HepG2 (cell line): Measurements from ENCODE around the gene JPT1. TPM values are rescaled to one million over a fixed set of nuclear protein-coding genes. Genes with fewer than 3 reads are reported as not detected.
A peak's percentile ranks its signal among the peaks of the same experiment; 100 is the strongest.

Experiments
- ATF5 ChIP-seq: sonication (generic); formaldehyde crosslinking; IDR thresholded peaks from 2 replicates; pipeline ENCODE4 v1.4.0; 2020; ENCODE audit warnings: mild to moderate bottlenecking, low read depth, missing genetic modification reagents
- CAMTA2 ChIP-seq: sonication (generic); formaldehyde crosslinking; IDR thresholded peaks from 2 replicates; pipeline ENCODE4 v1.4.0; 2020; ENCODE audit warnings: mild to moderate bottlenecking, missing genetic modification reagents, borderline replicate concordance
- HHEX ChIP-seq: IDR thresholded peaks from 2 replicates; pipeline ENCODE4 v1.6.1; 2016; ENCODE audit warnings: control low read depth
- HMGA1 ChIP-seq: sonication (generic); formaldehyde crosslinking; conservative IDR thresholded peaks from 2 replicates; pipeline ENCODE4 v1.4.0; 2020; ENCODE audit warnings: missing genetic modification reagents
- MED13 ChIP-seq: sonication (generic); formaldehyde crosslinking; IDR thresholded peaks from 2 replicates; pipeline ENCODE4 v1.5.0; 2020; ENCODE audit warnings: missing genetic modification reagents
- MEF2D ChIP-seq: sonication (generic); formaldehyde crosslinking; IDR thresholded peaks from 2 replicates; pipeline ENCODE4 v1.5.1; 2020; ENCODE audit warnings: mild to moderate bottlenecking, missing genetic modification reagents
- NKX3-1 ChIP-seq: sonication (generic); formaldehyde crosslinking; IDR thresholded peaks from 2 replicates; pipeline ENCODE4 v1.5.0; 2020; ENCODE audit warnings: missing genetic modification reagents
- NONO ChIP-seq, 2 experiments: fragments of 450-650 bp in 1 of 2; sonication (generic) in 1 of 2; formaldehyde crosslinking in 1 of 2; IDR thresholded peaks in 1 of 2; conservative IDR thresholded peaks in 1 of 2; 2 replicates each; pipeline versions ENCODE4 v1.6.1 to v1.8.0; 2017 to 2022; ENCODE audit warnings: mild to moderate bottlenecking in 1 of 2, missing genetic modification reagents in 1 of 2, moderate library complexity in 1 of 2
- PAXIP1 ChIP-seq: sonication (generic); formaldehyde crosslinking; conservative IDR thresholded peaks from 2 replicates; pipeline ENCODE4 v1.4.0; 2020; ENCODE audit warnings: mild to moderate bottlenecking, missing genetic modification reagents, moderate library complexity
- POLR2G ChIP-seq: fragments of 200-400 bp; formaldehyde crosslinking; IDR thresholded peaks from 2 replicates; pipeline ENCODE4 v1.6.1; 2018; ENCODE audit warnings: mild to moderate bottlenecking, low read depth, low read length, moderate library complexity
- SNAPC5 ChIP-seq: sonication (generic); formaldehyde crosslinking; IDR thresholded peaks from 2 replicates; pipeline ENCODE4 v1.8.1; 2023; ENCODE audit warnings: mild to moderate bottlenecking, missing genetic modification reagents, borderline replicate concordance
- SP2 ChIP-seq: sonication (generic); formaldehyde crosslinking; IDR thresholded peaks from 2 replicates; pipeline ENCODE4 v1.5.1; 2020; ENCODE audit warnings: mild to moderate bottlenecking, missing genetic modification reagents
- SP4 ChIP-seq: sonication (generic); formaldehyde crosslinking; IDR thresholded peaks from 2 replicates; pipeline ENCODE4 v1.8.1; 2023; ENCODE audit warnings: mild to moderate bottlenecking, missing genetic modification reagents
- ZEB1 ChIP-seq: IDR thresholded peaks from 2 replicates; pipeline ENCODE4 v1.6.1; 2012; ENCODE audit warnings: mild to moderate bottlenecking, low read depth, inconsistent platforms; ENCODE audit not compliant: insufficient replicate concordance
- ZNF18 ChIP-seq: sonication (generic); formaldehyde crosslinking; IDR thresholded peaks from 2 replicates; pipeline ENCODE4 v1.8.0; 2022; ENCODE audit warnings: mild to moderate bottlenecking, missing genetic modification reagents; ENCODE audit not compliant: insufficient replicate concordance
- ZNF530 ChIP-seq: sonication (generic); formaldehyde crosslinking; IDR thresholded peaks from 2 replicates; pipeline ENCODE4 v1.5.0; 2020; ENCODE audit warnings: low read depth, mild to moderate bottlenecking, missing genetic modification reagents
- ZNF543 ChIP-seq: sonication (generic); formaldehyde crosslinking; IDR thresholded peaks from 2 replicates; pipeline ENCODE4 v1.4.0; 2020; ENCODE audit warnings: mild to moderate bottlenecking, missing genetic modification reagents
- ZNF597 ChIP-seq: sonication (generic); formaldehyde crosslinking; IDR thresholded peaks from 2 replicates; pipeline ENCODE4 v1.5.0; 2020; ENCODE audit warnings: missing genetic modification reagents
- ZNF614 ChIP-seq: IDR thresholded peaks from 2 replicates; pipeline ENCODE4 v1.6.1; 2018; ENCODE audit warnings: missing biosample characterization, missing genetic modification reagents, inconsistent platforms, borderline replicate concordance
- ZNF674 ChIP-seq: sonication (generic); formaldehyde crosslinking; IDR thresholded peaks from 2 replicates; pipeline ENCODE4 v1.5.0; 2020; ENCODE audit warnings: low read depth, mild to moderate bottlenecking, missing genetic modification reagents
- ZNF839 ChIP-seq: sonication (generic); formaldehyde crosslinking; IDR thresholded peaks from 2 replicates; pipeline ENCODE4 v1.4.0; 2020; ENCODE audit warnings: missing genetic modification reagents, mild to moderate bottlenecking, borderline replicate concordance
- ZNF891 ChIP-seq: sonication (generic); formaldehyde crosslinking; IDR thresholded peaks from 2 replicates; pipeline ENCODE4 v1.5.0; 2020; ENCODE audit warnings: mild to moderate bottlenecking, missing genetic modification reagents
- ZSCAN9 ChIP-seq: IDR thresholded peaks from 2 replicates; pipeline ENCODE4 v1.6.1; 2016; ENCODE audit warnings: borderline replicate concordance
- polyA plus RNA-seq, 8 experiments: library from polyadenylated mRNA; depleted of rRNA in 3 of 8; stranded (reverse) in 7 of 8; unstranded in 1 of 8; fragments of >200 nt; fragmentation: Illumina TruSeq in 4 of 8; extraction: Trizol in 4 of 8; gene quantifications; 2 replicates each; pipeline versions ENCODE4 v1.2.1 to v1.2.3, GENCODE V29; 2011 to 2016; ENCODE audit warnings: low read depth in 4 of 8, missing spikeins in 1 of 8, mixed read lengths in 1 of 8; ENCODE audit not compliant: insufficient read depth in 1 of 8
- total RNA-seq, 5 experiments: library from RNA; depleted of rRNA; stranded (reverse); fragments of >200 nt; fragmentation: Illumina TruSeq; extraction: Trizol; gene quantifications; 2 replicates each; pipeline ENCODE4 v1.2.3, GENCODE V29; 2016; ENCODE audit warnings: low read depth in 1 of 5

The JPT1 gene
- total and polyA plus RNA-seq, 2 of the 13 experiments (the other 11 are each of a cell fraction or from before 2014, with no cell fraction given): 43.3 to 256 TPM

- TF ChIP-seq ATF5 (CRISPR knock-in tag) (0 out of 2 replicates have a peak, but pooled peaks have one; percentile 40), SNAPC5 (CRISPR knock-in tag) (no peak), HMGA1 (CRISPR knock-in tag) (no peak), HHEX (CRISPR knock-in tag) (no peak), SP2 (CRISPR knock-in tag) (no peak), NONO (IDR thresholded peaks at IDR 0.05) (no peak), NONO (CRISPR knock-in tag; conservative IDR thresholded peaks at IDR 0.05) (no peak), SP4 (0 out of 2 replicates have a peak, but pooled peaks have one; percentile 2), ZNF530 (CRISPR knock-in tag) (no peak), ZNF18 (CRISPR knock-in tag) (no peak), ZNF674 (no peak), MEF2D (CRISPR knock-in tag) (peak; percentile 49; the same call in 1 of the 2 replicates), CAMTA2 (CRISPR knock-in tag) (0 out of 2 replicates have a peak, but pooled peaks have one; percentile 77), ZNF891 (CRISPR knock-in tag) (no peak), MED13 (CRISPR knock-in tag) (no peak), ZNF839 (CRISPR knock-in tag) (no peak), ZEB1 (no peak), POLR2G (no peak), ZSCAN9 (CRISPR knock-in tag) (peak; percentile 42; the same call in 1 of the 2 replicates), NKX3-1 (CRISPR knock-in tag) (no peak), ZNF597 (CRISPR knock-in tag) (no peak), ZNF543 (CRISPR knock-in tag) (0 out of 2 replicates have a peak, but pooled peaks have one; percentile 70), PAXIP1 (CRISPR knock-in tag) (peak; percentile 60; the same call in 1 of the 2 replicates), ZNF614 (CRISPR knock-in tag) (no peak; the same call in 1 of the 2 replicates)
Measured at GRCh38 chr17:75113798-75114551, 40.3 kb downstream of the JPT1 start (continued).
